H9 (cell line): ENCODE results near the gene CDC40. TPM values are rescaled to one million over a fixed set of nuclear protein-coding genes. Genes with fewer than 3 reads are reported as not detected.

ENCODE experiments used
- DNase-seq: peaks from one replicate; pipeline ENCODE4 v3.0.0-alpha.2; 2017
- H2AFZ ChIP-seq: one replicate; pipeline ENCODE4 v1.6.1; 2013; ENCODE audit warnings: mild to moderate bottlenecking, low read length, control low read depth, moderate library complexity
- H2AK5ac ChIP-seq: 2 replicates; pipeline ENCODE4 v1.6.1; 2013; ENCODE audit warnings: low read length, control low read depth, mixed read lengths; ENCODE audit not compliant: insufficient read length
- H2BK120ac ChIP-seq: one replicate; pipeline ENCODE4 v1.6.1; 2013; ENCODE audit warnings: low read depth, mild to moderate bottlenecking, low read length, control low read depth, inconsistent platforms; ENCODE audit not compliant: poor library complexity, severe bottlenecking
- H2BK12ac ChIP-seq: 2 replicates; pipeline ENCODE4 v1.6.1; 2013; ENCODE audit warnings: low read length, control low read depth, mixed read lengths, low read depth; ENCODE audit not compliant: insufficient read length
- H2BK15ac ChIP-seq: 2 replicates; pipeline ENCODE4 v1.6.1; 2013; ENCODE audit warnings: low read depth, low read length, control low read depth
- H2BK20ac ChIP-seq: one replicate; pipeline ENCODE4 v1.6.1; 2013; ENCODE audit warnings: low read depth, mild to moderate bottlenecking, low read length, control low read depth, inconsistent platforms; ENCODE audit not compliant: poor library complexity, severe bottlenecking
- H2BK5ac ChIP-seq: 2 replicates; pipeline ENCODE4 v1.6.1; 2013; ENCODE audit warnings: low read length, control low read depth, mixed read lengths; ENCODE audit not compliant: insufficient read length
- H3K14ac ChIP-seq: 2 replicates; pipeline ENCODE4 v1.6.1; 2013; ENCODE audit warnings: low read length, control low read depth; ENCODE audit not compliant: insufficient read depth
- H3K18ac ChIP-seq: 2 replicates; pipeline ENCODE4 v1.6.1; 2013; ENCODE audit warnings: low read depth, mild to moderate bottlenecking, mixed read lengths, low read length, control low read depth; ENCODE audit not compliant: insufficient read length
- H3K23ac ChIP-seq: 2 replicates; pipeline ENCODE4 v1.6.1; 2013; ENCODE audit warnings: low read length, control low read depth, mixed read lengths, low read depth; ENCODE audit not compliant: insufficient read length
- H3K23me2 ChIP-seq: 2 replicates; pipeline ENCODE4 v1.6.1; 2013; ENCODE audit warnings: low read depth, mild to moderate bottlenecking, mixed read lengths, low read length, control low read depth; ENCODE audit not compliant: insufficient read length, poor library complexity, severe bottlenecking
- H3K27ac ChIP-seq: 2 replicates; pipeline ENCODE4 v1.5.1; 2013; ENCODE audit warnings: low read length, control low read depth, mixed read lengths, low read depth; ENCODE audit not compliant: insufficient read length
- H3K27me3 ChIP-seq: 2 replicates; pipeline ENCODE4 v1.6.1; 2013; ENCODE audit warnings: low read length, control low read depth, inconsistent platforms; ENCODE audit not compliant: insufficient read depth
- H3K4ac ChIP-seq: 2 replicates; pipeline ENCODE4 v1.6.1; 2013; ENCODE audit warnings: low read depth, mild to moderate bottlenecking, control low read depth, inconsistent platforms, low read length, moderate library complexity
- H3K4me1 ChIP-seq: 2 replicates; pipeline ENCODE4 v1.6.1; 2013; ENCODE audit warnings: low read length, control low read depth, inconsistent platforms; ENCODE audit not compliant: insufficient read depth
- H3K4me2 ChIP-seq: 2 replicates; pipeline ENCODE4 v1.6.1; 2013; ENCODE audit warnings: low read length, control low read depth, mixed read lengths; ENCODE audit not compliant: insufficient read length, insufficient read depth
- H3K56ac ChIP-seq: 2 replicates; pipeline ENCODE4 v1.6.1; 2013; ENCODE audit warnings: low read depth, mild to moderate bottlenecking, mixed read lengths, low read length, control low read depth; ENCODE audit not compliant: insufficient read length
- H3K79me1 ChIP-seq: 2 replicates; pipeline ENCODE4 v1.6.1; 2013; ENCODE audit warnings: low read depth, mild to moderate bottlenecking, moderate library complexity, low read length, control low read depth, inconsistent platforms; ENCODE audit not compliant: insufficient read depth, poor library complexity, severe bottlenecking
- H3K79me2 ChIP-seq: 2 replicates; pipeline ENCODE4 v1.6.1; 2013; ENCODE audit warnings: low read length, control low read depth, inconsistent platforms; ENCODE audit not compliant: insufficient read depth
- H3K9ac ChIP-seq: 2 replicates; pipeline ENCODE4 v1.6.1; 2013; ENCODE audit warnings: low read length, control low read depth, mixed read lengths; ENCODE audit not compliant: insufficient read length; ENCODE audit errors: extremely low read depth
- H3K9me3 ChIP-seq: one replicate; pipeline ENCODE4 v1.6.1; 2013; ENCODE audit warnings: low read depth, low read length, inconsistent platforms; ENCODE audit not compliant: control insufficient read depth
- H3T11ph ChIP-seq: one replicate; pipeline ENCODE4 v1.6.1; 2013; ENCODE audit warnings: mild to moderate bottlenecking, low read length, control low read depth, inconsistent platforms
- H4K20me1 ChIP-seq: one replicate; pipeline ENCODE4 v1.6.1; 2013; ENCODE audit not compliant: control insufficient read depth, insufficient read length, insufficient read depth
- H4K5ac ChIP-seq: 2 replicates; pipeline ENCODE4 v1.6.1; 2013; ENCODE audit warnings: low read depth, mild to moderate bottlenecking, mixed read lengths, low read length, control low read depth; ENCODE audit not compliant: insufficient read length
- H4K8ac ChIP-seq: replicated peaks from 2 replicates; pipeline ENCODE4 v1.6.1; 2013; ENCODE audit warnings: low read length, control low read depth, mixed read lengths, low read depth; ENCODE audit not compliant: insufficient read length
- H4K91ac ChIP-seq: 2 replicates; pipeline ENCODE4 v1.6.1; 2013; ENCODE audit warnings: low read depth, mild to moderate bottlenecking, moderate library complexity, mixed read lengths, low read length, control low read depth; ENCODE audit not compliant: insufficient read length
- H3K27ac Mint-ChIP-seq, 3 experiments: 2 replicates in 2 of 3; 3 replicates in 1 of 3; pipeline ENCODE4 v1.8.0; 2020 to 2021; ENCODE audit warnings: mixed read lengths in 3 of 3, mild to moderate bottlenecking in 1 of 3, moderate library complexity in 1 of 3
- H3K27me3 Mint-ChIP-seq: 2 replicates; pipeline ENCODE4 v1.8.0; 2021; ENCODE audit warnings: low read depth, mild to moderate bottlenecking, moderate library complexity, mixed read lengths
- H3K36me3 Mint-ChIP-seq, 3 experiments: 2 replicates in 2 of 3; 3 replicates in 1 of 3; pipeline ENCODE4 v1.8.0; 2020 to 2021; ENCODE audit warnings: low read depth in 3 of 3, mixed read lengths in 3 of 3; ENCODE audit not compliant: insufficient read depth in 1 of 3
- H3K4me1 Mint-ChIP-seq, 2 experiments: 2 replicates each; pipeline ENCODE4 v1.8.0; 2020; ENCODE audit warnings: mixed read lengths in 2 of 2
- H3K4me3 Mint-ChIP-seq, 2 experiments: 2 replicates in 1 of 2; 3 replicates in 1 of 2; pipeline ENCODE4 v1.8.0; 2020 to 2021; ENCODE audit warnings: mild to moderate bottlenecking in 2 of 2, mixed read lengths in 2 of 2, moderate library complexity in 1 of 2
- H3K9me3 Mint-ChIP-seq, 2 experiments: 2 replicates in 1 of 2; 3 replicates in 1 of 2; pipeline ENCODE4 v1.8.0; 2020; ENCODE audit warnings: mild to moderate bottlenecking in 2 of 2, mixed read lengths in 2 of 2, moderate library complexity in 1 of 2
- whole genome bisulfite sequencing: extraction: QIAGEN DNeasy Blood & Tissue Kit; methylation state at CpG from one replicate; pipeline ENCODE4 v1.1.7; 2013; ENCODE audit warnings: missing lambda C conversion rate, low lambda C conversion rate, mixed read lengths; ENCODE audit not compliant: insufficient read length; ENCODE audit errors: extremely low coverage; 5-methylcytosine and 5-hydroxymethylcytosine counted together
- total RNA-seq: library from RNA; stranded (reverse); gene quantifications from 2 replicates; pipeline ENCODE4 v1.2.1, GENCODE V29; 2021
- TF ChIP-seq, protein P1 (sequence below): fragments of 200-600 bp; sonication (generic); conservative IDR thresholded peaks from 3 replicates; pipeline ENCODE4 v1.8.0; 2021; ENCODE audit warnings: antibody characterized with exemption, mild to moderate bottlenecking

The CDC40 gene
- total RNA-seq, 1 experiment from 2014 or later: 23.5 TPM

DNA sequence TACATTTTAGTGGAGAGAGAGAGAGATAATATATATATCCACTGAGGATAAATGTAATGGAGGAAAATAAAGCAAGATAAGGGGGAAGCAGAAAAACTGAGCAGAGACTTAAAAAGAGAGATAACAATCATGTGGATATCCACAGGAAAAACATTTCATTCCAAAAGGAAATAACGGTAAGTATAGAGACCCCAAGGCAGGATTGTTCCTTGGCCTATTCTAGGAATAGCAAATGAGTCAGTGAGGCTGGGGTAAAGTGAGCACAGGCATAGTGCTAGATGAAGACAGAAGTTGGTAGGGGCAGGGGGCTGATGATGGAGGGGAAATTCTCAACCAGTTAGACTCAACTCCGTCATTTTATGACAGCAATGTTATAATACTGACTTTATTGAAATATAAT, 11.2 kb downstream of the CDC40 start:
- Histone ChIP-seq H3K4me2 (no peak overlapping the region), H2BK5ac (no peak overlapping the region), H3K9me3 (no peaks in the 10 kb centered on the region), H2AK5ac (no peak overlapping the region), H4K8ac (no peak overlapping the region), H3K18ac (no peak overlapping the region), H3T11ph (no peak overlapping the region), H3K79me2 (peaks cover 3% of the 10 kb centered on the region; the same call in 1 of the 2 replicates), H4K91ac (no peak overlapping the region), H3K4ac (no peak overlapping the region), H3K23ac (no peak overlapping the region), H3K4me1 (no peaks in the 10 kb centered on the region), H2BK12ac (no peak overlapping the region), H3K9ac (no peak overlapping the region), H2BK15ac (no peak overlapping the region), H3K23me2 (no peaks in the 10 kb centered on the region), H3K14ac (no peak overlapping the region), H3K56ac (no peak overlapping the region), H3K27ac (no peak overlapping the region), H3K79me1 (no peaks in the 10 kb centered on the region), H2BK120ac (no peak overlapping the region), H4K5ac (no peak overlapping the region), H2AFZ (no peak overlapping the region), H3K27me3 (no peaks in the 10 kb centered on the region), H4K20me1 (no peaks in the 10 kb centered on the region), H2BK20ac (no peak overlapping the region)
- no peaks in the 10 kb centered on the region for H3K27me3 Mint-ChIP-seq
- no peak for DNase-seq
- peaks cover 5 to 7% of the 10 kb centered on the region in 2 experiments for H3K4me1 Mint-ChIP-seq
- peaks cover 9 to 16% (median 12%) of the 10 kb centered on the region in 3 experiments; a peak in 5 of 7 replicates for H3K36me3 Mint-ChIP-seq
- no CpG with 5 or more reads among the region's 2 CpGs for WGBS
- no peak overlapping the region for H3K27ac Mint-ChIP-seq
- H3K4me3 Mint-ChIP-seq: no peak overlapping the region
- H3K9me3 Mint-ChIP-seq: no peaks in the 10 kb centered on the region
- TF ChIP-seq, protein P1, sequence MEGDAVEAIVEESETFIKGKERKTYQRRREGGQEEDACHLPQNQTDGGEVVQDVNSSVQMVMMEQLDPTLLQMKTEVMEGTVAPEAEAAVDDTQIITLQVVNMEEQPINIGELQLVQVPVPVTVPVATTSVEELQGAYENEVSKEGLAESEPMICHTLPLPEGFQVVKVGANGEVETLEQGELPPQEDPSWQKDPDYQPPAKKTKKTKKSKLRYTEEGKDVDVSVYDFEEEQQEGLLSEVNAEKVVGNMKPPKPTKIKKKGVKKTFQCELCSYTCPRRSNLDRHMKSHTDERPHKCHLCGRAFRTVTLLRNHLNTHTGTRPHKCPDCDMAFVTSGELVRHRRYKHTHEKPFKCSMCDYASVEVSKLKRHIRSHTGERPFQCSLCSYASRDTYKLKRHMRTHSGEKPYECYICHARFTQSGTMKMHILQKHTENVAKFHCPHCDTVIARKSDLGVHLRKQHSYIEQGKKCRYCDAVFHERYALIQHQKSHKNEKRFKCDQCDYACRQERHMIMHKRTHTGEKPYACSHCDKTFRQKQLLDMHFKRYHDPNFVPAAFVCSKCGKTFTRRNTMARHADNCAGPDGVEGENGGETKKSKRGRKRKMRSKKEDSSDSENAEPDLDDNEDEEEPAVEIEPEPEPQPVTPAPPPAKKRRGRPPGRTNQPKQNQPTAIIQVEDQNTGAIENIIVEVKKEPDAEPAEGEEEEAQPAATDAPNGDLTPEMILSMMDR: no peak
